Activated CD4-positive, alpha-beta T cell treated with anti-CD3 and anti-CD28 coated beads for 36 hours (primary cell): Measurements from ENCODE around the gene ALS2. TPM values are rescaled to one million over a fixed set of nuclear protein-coding genes. Genes with fewer than 3 reads are reported as not detected.
"Not testable (repeated sequence)": the region's sequence is repeated elsewhere in the genome, so short reads cannot be mapped to it uniquely, and the experiment has no call there.

ENCODE experiments used
- ATAC-seq: fragments of 200-7000 bp; cut with Tn5 transposase; one replicate; pipeline ENCODE4 v1.10.0; 2021; ENCODE audit warnings: mild to moderate bottlenecking, moderate library complexity
- CTCF ChIA-PET: fragments of 350-600 bp; sonication (Branson Sonifier 250); formaldehyde crosslinking; loops from one replicate; lab custom pipeline; 2021; ENCODE audit warnings: antibody characterized with exemption; lab: Charles Lee
- POLR2A ChIA-PET: fragments of 350-600 bp; sonication (Branson Sonifier 250); formaldehyde crosslinking; loops from one replicate; lab custom pipeline; 2021; ENCODE audit warnings: antibody characterized with exemption, inconsistent platforms; lab: Charles Lee
- DNase-seq: peaks from one replicate; pipeline ENCODE4 v3.0.0-alpha.2; 2020
- H3K27ac Mint-ChIP-seq: one replicate; pipeline ENCODE4 v1.8.0; 2021; ENCODE audit warnings: mixed read lengths
- H3K27me3 Mint-ChIP-seq: one replicate; pipeline ENCODE4 v1.8.0; 2021; ENCODE audit warnings: mixed read lengths
- H3K36me3 Mint-ChIP-seq: one replicate; pipeline ENCODE4 v1.8.0; 2021; ENCODE audit warnings: low read depth, mixed read lengths
- H3K4me1 Mint-ChIP-seq: one replicate; pipeline ENCODE4 v1.8.0; 2021; ENCODE audit warnings: mixed read lengths
- H3K4me3 Mint-ChIP-seq: one replicate; pipeline ENCODE4 v1.8.0; 2021; ENCODE audit warnings: mild to moderate bottlenecking, moderate library complexity, mixed read lengths
- H3K9me3 Mint-ChIP-seq: one replicate; pipeline ENCODE4 v1.8.0; 2021; ENCODE audit warnings: low read depth, mixed read lengths
- intact Hi-C, 2 experiments: fragments of 100-400 bp; cut with DNase I in 1 of 2; cut with micrococcal nuclease in 1 of 2; formaldehyde crosslinking; loops; one replicate each; pipeline versions ENCODE4 v1.14.2 to v1.15.1; 2022 to 2024; cut with DNase I, micrococcal nuclease
- total RNA-seq, 2 experiments: library from RNA; stranded (reverse); gene quantifications; one replicate each; pipeline ENCODE4 v1.2.3, GENCODE V29; 2021

Gene ALS2
- total RNA-seq, 2 experiments from 2014 or later, result 12.3 to 12.4 TPM

- no peak overlapping the region for H3K27ac Mint-ChIP-seq
- H3K27me3 Mint-ChIP-seq, result no peaks in the 10 kb centered on the region
- ChIA-PET POLR2A (no interaction called here), CTCF (interaction anchor here (1.4 kb wide), 1 partner anchor 8 kb away, joined by 3 read pairs; no protein-coding TSS in a partner anchor)
- no peak overlapping the region for H3K4me3 Mint-ChIP-seq
- H3K4me1 Mint-ChIP-seq, result peaks cover 25% of the 10 kb centered on the region
- ATAC-seq (no peak), DNase-seq (no peak)
- intact Hi-C loops, result loop anchor here in 1 of 2 experiments (10.0 kb wide), 1 partner anchor 321 kb away; the partner anchor contains the start of genes STRADB and TRAK2
- peaks cover 3% of the 10 kb centered on the region for H3K36me3 Mint-ChIP-seq
- H3K9me3 Mint-ChIP-seq, result no peaks in the 10 kb centered on the region
These were observed 5.4 kb downstream of the ALS2 start for GRCh38 chr2:201775326-201775725.

GRCh38 chr2:201774546-201774945 lies 6.2 kb downstream of the ALS2 start:
- Mint-ChIP-seq H3K4me3 (no peak overlapping the region), H3K9me3 (no peaks in the 10 kb centered on the region), H3K27me3 (no peaks in the 10 kb centered on the region), H3K27ac (no peak overlapping the region), H3K4me1 (peaks cover 18% of the 10 kb centered on the region), H3K36me3 (peaks cover 3% of the 10 kb centered on the region)
- intact Hi-C loops, result loop anchor here in 1 of 2 experiments (10.0 kb wide), 1 partner anchor 320 kb away; the partner anchor contains the start of genes STRADB and TRAK2
- ATAC-seq, result no peak
- CTCF ChIA-PET, result no interaction called here
- POLR2A ChIA-PET, result no interaction called here
- DNase-seq, result no peak

- Mint-ChIP-seq H3K27ac (no peak overlapping the region), H3K4me3 (no peak overlapping the region), H3K27me3 (no peaks in the 10 kb centered on the region), H3K9me3 (no peaks in the 10 kb centered on the region), H3K36me3 (peaks cover 3% of the 10 kb centered on the region), H3K4me1 (peaks cover 16% of the 10 kb centered on the region)
- ATAC-seq (no peak), DNase-seq (no peak)
- CTCF ChIA-PET, result interaction anchor here (0.6 kb wide), 1 partner anchor 10 kb away, joined by 4 read pairs; no protein-coding TSS in a partner anchor
- POLR2A ChIA-PET, result no interaction called here
- intact Hi-C loops, result loop anchor here in 1 of 2 experiments (10.0 kb wide), 1 partner anchor 319 kb away; the partner anchor contains the start of genes STRADB and TRAK2
These were observed 6.7 kb downstream of the ALS2 start for GRCh38 chr2:201773990-201774389.

GRCh38 chr2:201769666-201770373 lies 10.9 kb downstream of the ALS2 start:
- ATAC-seq, result no peak
- no peaks in the 10 kb centered on the region for H3K27me3 Mint-ChIP-seq

GRCh38 chr2:201768918-201769317 lies 11.8 kb downstream of the ALS2 start:
- POLR2A ChIA-PET, result no interaction called here
- peaks cover 11% of the 10 kb centered on the region for H3K36me3 Mint-ChIP-seq

More at GRCh38 chr2:201769666-201770373, 10.9 kb downstream of the ALS2 start:
- H3K36me3 Mint-ChIP-seq, result peaks cover 11% of the 10 kb centered on the region
- ChIA-PET POLR2A (no interaction called here), CTCF (no interaction called here)
- no peak overlapping the region for H3K27ac Mint-ChIP-seq
- DNase-seq, result no peak
- no peak overlapping the region for H3K4me3 Mint-ChIP-seq
- H3K9me3 Mint-ChIP-seq, result no peaks in the 10 kb centered on the region
- intact Hi-C loops, result loop anchor here in 1 of 2 experiments (10.0 kb wide), 1 partner anchor 315 kb away; the partner anchor contains the start of genes STRADB and TRAK2
- peaks cover 8% of the 10 kb centered on the region for H3K4me1 Mint-ChIP-seq

DNA sequence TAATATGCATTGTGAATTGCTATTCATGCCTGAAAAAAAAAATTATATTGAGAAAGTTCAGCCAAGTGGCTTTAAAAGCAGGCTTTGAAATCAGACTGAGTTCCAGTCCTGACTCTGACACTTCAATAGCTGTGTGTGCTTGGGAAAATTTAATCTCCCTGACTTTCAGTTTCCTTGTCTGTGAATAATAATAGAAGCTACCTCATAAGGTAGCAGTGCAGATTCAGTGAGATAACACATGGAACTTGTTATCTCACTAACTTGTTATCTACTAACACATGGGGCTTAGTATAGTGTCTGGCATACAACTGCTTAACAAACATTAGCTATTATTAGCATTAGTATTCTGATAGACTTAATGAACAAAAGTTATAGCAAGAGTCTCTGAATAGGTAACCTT lies 14.9 kb downstream of the ALS2 start:
- peaks cover 16% of the 10 kb centered on the region for H3K36me3 Mint-ChIP-seq
- no peaks in the 10 kb centered on the region for H3K9me3 Mint-ChIP-seq
- POLR2A ChIA-PET, result no interaction called here
- H3K27ac Mint-ChIP-seq, result no peak overlapping the region
- no peaks in the 10 kb centered on the region for H3K27me3 Mint-ChIP-seq
- no peak overlapping the region for H3K4me3 Mint-ChIP-seq
- no peak for ATAC-seq
- no peaks in the 10 kb centered on the region for H3K4me1 Mint-ChIP-seq
- intact Hi-C loops, result no loop called here
- CTCF ChIA-PET, result no interaction called here
- DNase-seq, result no peak

More at GRCh38 chr2:201768918-201769317, 11.8 kb downstream of the ALS2 start:
- Mint-ChIP-seq H3K4me1 (peaks cover 1% of the 10 kb centered on the region), H3K27me3 (no peaks in the 10 kb centered on the region), H3K9me3 (no peaks in the 10 kb centered on the region), H3K4me3 (no peak overlapping the region), H3K27ac (no peak overlapping the region)
- CTCF ChIA-PET, result interaction anchor here (1.2 to 1.3 kb wide), 3 partner anchors 10 to 12 kb away, joined by 3 to 5 read pairs (median 4); partner anchors contain the start of gene ALS2
- ATAC-seq (no peak), DNase-seq (no peak)
- intact Hi-C loops, result no loop called here

- H3K36me3 Mint-ChIP-seq, result peaks cover 14% of the 10 kb centered on the region
- ATAC-seq, POLR2A ChIA-PET, intact Hi-C loops, CTCF ChIA-PET, H3K27me3 Mint-ChIP-seq, DNase-seq, H3K27ac Mint-ChIP-seq, H3K9me3 Mint-ChIP-seq, H3K4me3 Mint-ChIP-seq, H3K4me1 Mint-ChIP-seq: not testable (repeated sequence)
These were observed 16.3 kb downstream of the ALS2 start for GRCh38 chr2:201764469-201764868.

GRCh38 chr2:201761101-201761500 lies 19.6 kb downstream of the ALS2 start:
- POLR2A ChIA-PET, result no interaction called here

DNA sequence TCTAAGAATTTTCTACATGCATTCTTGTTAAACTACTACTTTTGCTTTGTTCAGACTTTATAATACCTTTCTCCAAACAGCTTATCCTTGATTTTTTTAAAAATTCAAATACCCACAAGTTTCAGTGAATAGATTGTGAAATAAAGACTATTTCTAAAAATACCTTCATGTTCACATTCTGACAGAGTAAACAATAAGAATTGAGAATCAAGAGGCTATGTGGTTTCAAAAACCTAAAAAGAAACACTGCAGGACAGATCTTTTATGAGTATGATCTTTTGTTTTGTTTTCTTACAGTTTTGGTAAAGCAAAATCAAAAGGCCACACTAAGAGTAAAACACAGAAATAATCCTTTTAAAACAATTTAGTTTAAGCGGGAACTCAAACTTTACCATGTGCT lies 21.2 kb downstream of the ALS2 start:
- Mint-ChIP-seq H3K4me1 (no peaks in the 10 kb centered on the region), H3K27ac (no peak overlapping the region), H3K9me3 (no peaks in the 10 kb centered on the region), H3K4me3 (no peak overlapping the region), H3K36me3 (peaks cover 5% of the 10 kb centered on the region), H3K27me3 (no peaks in the 10 kb centered on the region)
- CTCF ChIA-PET, result interaction anchor here (0.6 to 1.3 kb wide), 2 partner anchors 15 to 75 kb away, joined by 3 read pairs; no protein-coding TSS in a partner anchor
- ATAC-seq (no peak), DNase-seq (no peak)
- intact Hi-C loops, result no loop called here
- POLR2A ChIA-PET, result no interaction called here

More at GRCh38 chr2:201761101-201761500, 19.6 kb downstream of the ALS2 start:
- CTCF ChIA-PET, result no interaction called here
- no peak for DNase-seq
- ATAC-seq, result no peak
- Mint-ChIP-seq H3K4me1 (no peaks in the 10 kb centered on the region), H3K4me3 (no peak overlapping the region), H3K9me3 (no peaks in the 10 kb centered on the region), H3K27ac (no peak overlapping the region), H3K36me3 (peaks cover 5% of the 10 kb centered on the region), H3K27me3 (no peaks in the 10 kb centered on the region)
- intact Hi-C loops, result no loop called here

DNA sequence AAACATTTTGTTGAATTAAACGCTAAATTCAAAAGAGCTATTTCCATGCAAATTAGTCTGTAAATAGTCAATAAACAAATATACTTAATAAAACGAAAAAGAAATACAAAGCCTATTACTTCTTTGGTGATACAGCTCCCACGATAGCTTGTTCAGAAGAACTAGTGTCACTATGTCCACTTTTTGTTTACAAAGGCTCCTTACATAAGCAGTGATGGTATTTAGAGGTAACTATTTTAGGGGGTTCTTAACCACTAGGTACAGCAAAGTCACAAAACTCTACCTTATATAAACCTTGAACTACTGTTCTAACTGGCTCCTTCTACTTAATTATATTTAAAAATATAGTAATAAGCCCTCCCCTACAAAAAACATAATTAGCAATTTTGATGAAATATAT lies 21.9 kb downstream of the ALS2 start:
- no peaks in the 10 kb centered on the region for H3K4me1 Mint-ChIP-seq
- H3K36me3 Mint-ChIP-seq, result peaks cover 5% of the 10 kb centered on the region
- no peak overlapping the region for H3K27ac Mint-ChIP-seq
- intact Hi-C loops, result no loop called here
- ATAC-seq (no peak), DNase-seq (no peak)
- H3K9me3 Mint-ChIP-seq, result no peaks in the 10 kb centered on the region
- POLR2A ChIA-PET, result no interaction called here
- CTCF ChIA-PET, result interaction anchor here (1.3 kb wide), 1 partner anchor 15 kb away, joined by 3 read pairs; no protein-coding TSS in a partner anchor
- H3K4me3 Mint-ChIP-seq, result no peak overlapping the region
- no peaks in the 10 kb centered on the region for H3K27me3 Mint-ChIP-seq

- no peak overlapping the region for H3K4me3 Mint-ChIP-seq
- no peaks in the 10 kb centered on the region for H3K4me1 Mint-ChIP-seq
- H3K27me3 Mint-ChIP-seq, result no peaks in the 10 kb centered on the region
- ChIA-PET CTCF (interaction anchor here (0.7 to 1.3 kb wide), 2 partner anchors 14 to 48 kb away, joined by 3 read pairs; no protein-coding TSS in a partner anchor), POLR2A (no interaction called here)
- intact Hi-C loops, result no loop called here
- ATAC-seq, result no peak
- DNase-seq, result no peak
- peaks cover 5% of the 10 kb centered on the region for H3K36me3 Mint-ChIP-seq
- no peak overlapping the region for H3K27ac Mint-ChIP-seq
- H3K9me3 Mint-ChIP-seq, result no peaks in the 10 kb centered on the region
These were observed 22.5 kb downstream of the ALS2 start for GRCh38 chr2:201758234-201758633.
